CD4-positive, alpha-beta T cell treated with Interleukin-12 subunit alpha and Interleukin-12 subunit beta, for 1 hour (primary cell): ENCODE data around the gene LRFN4.

ENCODE experiments used
- DNase-seq: peaks from one replicate; pipeline ENCODE4 v3.0.0-alpha.2; 2020

Gene LRFN4

DNA sequence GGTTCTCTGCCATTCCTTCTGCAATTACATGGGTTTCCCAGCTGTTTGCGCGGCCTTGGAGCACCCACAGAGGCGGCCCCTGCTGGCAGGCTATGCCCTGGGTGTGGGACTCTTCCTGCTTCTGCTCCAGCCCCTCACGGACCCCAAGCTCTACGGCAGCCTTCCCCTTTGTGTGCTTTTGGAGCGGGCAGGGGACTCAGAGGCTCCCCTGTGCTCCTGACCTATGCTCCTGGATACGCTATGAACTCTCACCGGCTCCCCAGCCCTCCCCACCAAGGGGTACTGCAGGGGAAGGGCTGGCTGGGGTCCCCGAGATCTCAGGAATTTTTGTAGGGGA is 11.0 kb upstream of the LRFN4 start:
- DNase-seq: no peak

DNA sequence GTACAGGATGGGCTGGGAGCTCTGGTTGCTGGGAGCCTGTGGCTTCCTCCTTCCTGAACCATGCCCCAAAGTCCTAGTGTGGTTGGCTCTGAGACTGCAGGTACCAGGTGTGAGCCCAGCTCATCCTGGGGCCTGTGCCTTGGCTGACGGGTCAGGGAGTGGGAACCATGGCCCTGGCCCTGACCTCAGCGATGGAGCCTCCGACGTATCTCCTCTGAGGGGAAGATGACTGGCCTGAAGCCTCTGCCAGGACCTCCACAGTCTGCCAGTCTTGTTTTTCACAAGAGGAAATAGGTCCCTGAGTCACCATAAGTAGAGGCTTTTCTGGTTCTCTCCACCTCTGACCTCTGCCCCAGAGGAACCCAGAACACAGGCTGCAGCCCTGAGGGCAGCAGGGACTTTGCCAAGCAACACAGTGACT is 10.2 kb upstream of the LRFN4 start:
- DNase-seq: no peak

DNA sequence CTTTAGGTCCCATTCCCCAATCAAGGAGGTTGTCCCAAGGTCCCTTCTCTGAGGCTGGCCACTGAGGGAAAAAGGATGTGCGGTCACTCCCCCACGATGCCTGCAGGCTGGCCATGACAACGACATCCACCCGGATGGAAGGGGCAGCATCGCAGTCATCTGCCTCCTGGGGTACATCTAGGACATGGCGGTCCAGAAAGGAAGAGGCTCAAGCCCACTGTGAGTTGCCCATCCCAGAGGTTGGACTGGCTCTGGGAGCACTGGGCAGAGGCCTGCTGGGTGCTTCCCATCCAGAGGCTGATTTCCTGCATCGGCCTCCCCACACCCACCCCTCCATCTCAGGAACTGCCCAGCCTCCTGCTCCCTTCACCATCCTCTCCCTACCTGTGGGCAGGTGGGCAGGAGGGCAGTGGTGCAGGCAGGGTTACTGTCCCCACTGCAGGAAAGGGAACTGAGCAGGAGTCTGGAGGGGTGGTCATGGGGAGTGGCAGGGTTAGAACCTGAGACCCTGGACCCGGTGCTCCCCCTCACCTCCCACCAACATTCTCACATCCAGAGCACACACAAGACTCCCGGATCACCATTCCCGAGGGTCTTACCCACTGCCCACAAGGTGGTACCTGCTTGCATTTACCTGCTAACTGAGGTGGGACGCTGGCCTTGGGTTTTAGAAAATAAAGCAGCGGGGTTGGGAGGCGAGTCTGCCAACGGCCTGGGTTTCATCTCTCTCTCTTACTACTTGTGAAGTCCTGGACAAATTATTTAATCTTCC is 9.2 kb upstream of the LRFN4 start:
- no peak for DNase-seq

DNA sequence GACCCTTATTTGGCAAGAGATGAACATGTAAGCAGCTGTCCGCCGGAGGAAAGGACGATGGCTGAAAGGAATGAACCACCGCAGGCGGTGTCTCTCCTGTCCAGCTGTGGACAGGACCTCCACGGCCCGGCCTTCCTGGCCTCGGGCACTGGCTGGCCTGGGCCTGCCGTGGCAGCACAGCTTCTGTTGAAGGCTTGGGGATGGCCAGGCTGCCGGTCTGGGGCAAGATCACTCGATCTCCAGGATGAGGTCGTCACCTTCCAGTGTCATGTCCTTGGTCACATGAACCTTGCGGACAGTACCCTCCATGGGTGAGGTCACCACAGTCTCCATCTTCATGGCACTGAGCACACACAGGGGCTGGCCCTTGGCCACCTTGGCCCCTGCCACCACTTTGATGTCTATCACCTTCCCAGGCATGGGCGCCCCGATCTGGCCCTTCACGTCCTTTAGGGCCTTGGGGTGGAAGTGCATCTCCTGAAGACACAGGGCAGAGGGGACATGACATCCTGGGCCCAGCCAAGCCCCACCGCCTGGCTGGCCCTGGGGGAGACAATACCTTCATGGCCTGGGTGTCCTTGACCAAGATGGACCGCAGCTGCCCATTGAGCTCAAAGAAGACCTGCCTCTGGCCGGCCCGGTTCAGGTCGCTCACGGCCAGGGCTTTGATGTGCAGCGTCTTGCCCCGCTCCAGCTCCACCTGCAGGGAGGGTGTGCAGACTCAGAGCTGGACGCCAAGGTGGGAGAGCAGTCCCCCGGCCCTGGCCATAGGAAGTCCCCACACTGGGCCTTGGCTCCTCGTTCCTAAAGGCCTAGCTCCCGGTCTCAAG is 8.0 kb upstream of the LRFN4 start:
- no peak for DNase-seq

DNA sequence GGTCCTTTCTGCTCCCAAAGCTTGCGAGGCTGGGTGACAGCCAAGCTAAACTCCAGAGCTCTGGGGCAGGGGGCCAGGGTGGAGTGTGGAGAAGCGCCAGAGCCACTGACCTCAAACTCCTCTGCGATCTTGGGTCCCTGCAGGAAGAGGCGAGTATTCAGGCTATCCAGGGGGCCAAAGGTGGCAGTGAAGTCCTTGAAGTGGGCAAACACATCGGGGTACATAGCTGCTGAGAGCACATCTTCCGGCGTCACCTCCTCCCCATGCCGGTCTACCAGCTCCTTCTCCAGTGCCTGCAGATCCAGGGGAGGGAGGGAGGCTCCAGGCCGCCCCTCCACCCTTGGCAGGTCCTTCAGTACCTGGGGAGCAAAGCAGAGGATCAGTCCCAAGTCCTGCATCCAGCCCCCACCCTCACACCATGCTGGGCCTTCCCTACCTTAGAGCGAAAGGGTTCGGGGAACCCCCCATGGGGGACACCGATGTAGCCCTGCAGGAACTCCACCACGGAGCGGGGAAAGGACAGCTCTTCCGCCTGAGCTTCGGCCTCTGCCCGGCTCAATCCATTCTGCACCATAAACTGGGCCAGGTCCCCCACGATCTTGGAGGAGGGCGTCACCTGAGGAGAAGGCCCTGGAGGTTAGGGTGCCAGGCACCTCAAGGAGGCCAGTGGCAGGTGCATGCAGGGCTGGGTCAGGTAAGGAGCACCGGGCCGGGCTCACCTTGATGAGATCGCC is 7.2 kb upstream of the LRFN4 start:
- no peak for DNase-seq

DNA sequence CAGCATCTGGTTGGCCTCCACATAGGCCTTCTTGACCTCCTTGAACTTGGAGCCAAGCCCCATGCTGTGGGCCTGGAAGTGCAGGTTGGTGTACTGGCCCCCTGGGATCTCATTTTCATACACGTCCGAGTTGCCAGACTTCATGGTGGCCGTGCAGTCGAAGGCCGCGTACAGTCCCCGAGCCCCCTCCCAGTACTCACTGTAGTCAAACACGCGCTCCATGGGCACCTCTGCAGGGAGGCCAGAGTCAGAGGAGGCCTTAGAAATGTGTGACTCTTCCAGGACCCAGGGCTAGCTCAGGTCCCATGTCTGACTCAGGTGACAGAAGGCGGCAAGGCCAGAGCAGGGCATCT is 6.7 kb upstream of the LRFN4 start:
- no peak for DNase-seq

DNA sequence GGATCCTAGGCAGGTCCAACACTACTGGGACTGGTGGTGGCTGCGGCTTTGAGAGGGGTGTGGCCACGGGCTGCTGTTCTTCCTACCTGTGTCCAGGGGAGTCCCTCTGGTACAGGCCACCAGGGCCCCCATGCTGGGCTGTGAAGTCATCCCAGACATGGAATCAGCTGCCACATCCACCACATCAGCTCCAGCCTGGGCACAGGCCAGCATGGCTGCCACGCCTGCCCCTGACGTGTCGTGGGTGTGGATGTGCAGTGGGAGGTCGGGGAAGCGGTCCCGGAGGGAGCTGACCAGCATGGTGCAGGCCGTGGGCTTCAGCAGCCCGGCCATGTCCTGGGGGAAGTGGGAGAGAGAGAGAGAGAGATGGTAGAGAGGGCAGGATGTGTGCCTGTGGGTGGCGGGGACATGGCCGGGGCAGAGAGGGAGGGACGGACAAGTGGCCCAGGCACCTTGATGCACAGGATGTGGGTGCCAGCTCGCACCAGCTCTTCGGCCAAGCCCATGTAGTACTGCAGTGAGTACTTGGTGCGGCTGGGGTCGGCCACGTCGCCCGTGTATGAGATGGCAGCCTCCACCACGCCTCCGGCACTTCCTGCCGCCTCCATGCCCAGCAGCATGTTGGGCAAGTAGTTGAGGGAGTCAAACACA is 6.2 kb upstream of the LRFN4 start:
- no peak for DNase-seq

DNA sequence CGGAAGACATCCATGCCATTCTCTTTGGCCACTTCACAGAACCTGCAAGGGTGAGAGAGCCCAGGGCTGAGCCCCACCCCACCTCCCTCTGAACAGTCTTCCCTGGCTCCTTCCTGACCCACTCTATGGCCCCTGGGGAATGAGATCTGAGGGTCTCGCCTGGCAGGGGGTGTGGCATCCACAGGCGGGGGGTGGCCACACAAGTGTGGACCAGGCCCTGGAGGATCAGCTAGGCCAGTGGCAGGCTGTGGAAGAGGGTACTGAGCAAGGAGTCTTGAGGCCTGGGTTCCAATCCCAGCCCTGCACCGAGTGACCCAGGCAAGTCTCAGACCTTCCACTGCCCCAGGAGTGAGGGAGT is 5.6 kb upstream of the LRFN4 start:
- DNase-seq: no peak

DNA sequence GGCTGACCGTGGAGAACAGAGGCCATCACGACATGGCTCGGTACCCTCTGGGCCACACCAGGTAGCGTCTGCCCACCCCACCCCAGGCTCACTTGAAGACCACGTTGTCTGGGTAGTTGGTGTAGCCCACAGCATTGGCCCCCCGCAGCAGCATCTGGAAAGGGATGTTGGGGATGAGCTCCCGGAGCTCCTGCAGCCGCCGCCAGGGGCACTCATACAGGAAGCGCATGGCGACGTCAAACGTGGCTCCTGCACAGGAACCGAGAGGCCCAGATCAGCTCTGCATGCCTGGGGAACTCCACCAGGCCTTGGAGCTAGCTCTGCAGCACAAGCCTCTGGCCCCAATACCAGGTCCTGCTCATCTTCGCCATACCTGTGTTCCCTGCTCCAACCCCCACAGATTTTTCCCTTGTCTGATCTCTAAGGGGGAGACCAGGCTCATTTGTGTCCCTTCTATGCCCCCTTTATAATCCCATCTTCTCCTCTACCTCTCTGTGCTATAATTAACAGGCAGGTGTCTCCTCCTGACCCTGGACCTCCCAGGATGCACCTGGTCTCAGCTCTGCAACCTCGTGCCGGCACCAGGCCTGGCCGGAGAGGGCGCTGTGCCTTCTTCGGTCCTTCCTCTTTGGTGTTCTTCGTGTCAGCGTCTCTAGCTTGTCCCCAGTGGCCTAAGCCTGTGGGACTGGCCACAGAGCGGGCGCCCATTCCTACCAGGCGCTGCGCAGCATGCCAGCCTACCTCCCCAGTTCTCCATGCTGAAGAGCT is 5.0 kb upstream of the LRFN4 start:
- DNase-seq: peak; percentile 28

DNA sequence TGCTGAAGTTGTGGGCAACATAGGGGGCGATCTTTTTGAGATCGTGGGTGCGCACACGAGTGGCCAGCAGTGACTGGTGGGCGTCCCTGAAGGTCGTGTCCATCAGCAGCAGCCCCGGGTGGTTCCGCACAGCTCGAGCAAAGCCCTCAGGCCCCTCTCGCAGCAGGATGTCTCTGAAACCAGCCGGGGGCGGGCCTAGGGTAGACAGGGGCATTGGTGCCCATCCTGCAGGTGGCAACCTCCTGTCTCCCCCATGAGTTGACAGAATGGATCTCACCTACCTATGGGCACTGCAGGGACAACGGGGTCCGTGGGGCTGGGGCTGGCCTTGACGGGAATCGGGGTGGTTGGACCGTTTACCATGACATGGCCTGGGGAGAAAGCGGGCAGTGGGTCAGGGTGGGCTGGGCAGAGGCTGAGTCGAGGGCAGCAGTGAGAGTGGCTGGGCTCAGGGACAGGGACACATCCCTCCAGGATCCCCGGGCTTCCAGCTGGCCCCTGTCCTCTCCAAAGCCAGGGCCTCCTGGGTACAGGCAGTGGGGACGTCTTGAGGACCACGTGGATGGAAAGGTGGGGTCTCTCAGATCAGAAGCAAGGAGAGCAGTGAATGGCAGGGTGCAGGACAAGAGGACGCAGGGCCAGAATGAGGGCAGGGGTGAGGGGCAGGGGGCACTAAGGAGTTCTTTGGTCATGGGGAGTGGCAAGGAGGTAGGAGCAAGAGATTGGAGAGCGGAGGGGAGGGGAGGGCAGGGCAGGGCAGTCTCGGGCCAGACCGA is 4.2 kb upstream of the LRFN4 start:
- DNase-seq: no peak

DNA sequence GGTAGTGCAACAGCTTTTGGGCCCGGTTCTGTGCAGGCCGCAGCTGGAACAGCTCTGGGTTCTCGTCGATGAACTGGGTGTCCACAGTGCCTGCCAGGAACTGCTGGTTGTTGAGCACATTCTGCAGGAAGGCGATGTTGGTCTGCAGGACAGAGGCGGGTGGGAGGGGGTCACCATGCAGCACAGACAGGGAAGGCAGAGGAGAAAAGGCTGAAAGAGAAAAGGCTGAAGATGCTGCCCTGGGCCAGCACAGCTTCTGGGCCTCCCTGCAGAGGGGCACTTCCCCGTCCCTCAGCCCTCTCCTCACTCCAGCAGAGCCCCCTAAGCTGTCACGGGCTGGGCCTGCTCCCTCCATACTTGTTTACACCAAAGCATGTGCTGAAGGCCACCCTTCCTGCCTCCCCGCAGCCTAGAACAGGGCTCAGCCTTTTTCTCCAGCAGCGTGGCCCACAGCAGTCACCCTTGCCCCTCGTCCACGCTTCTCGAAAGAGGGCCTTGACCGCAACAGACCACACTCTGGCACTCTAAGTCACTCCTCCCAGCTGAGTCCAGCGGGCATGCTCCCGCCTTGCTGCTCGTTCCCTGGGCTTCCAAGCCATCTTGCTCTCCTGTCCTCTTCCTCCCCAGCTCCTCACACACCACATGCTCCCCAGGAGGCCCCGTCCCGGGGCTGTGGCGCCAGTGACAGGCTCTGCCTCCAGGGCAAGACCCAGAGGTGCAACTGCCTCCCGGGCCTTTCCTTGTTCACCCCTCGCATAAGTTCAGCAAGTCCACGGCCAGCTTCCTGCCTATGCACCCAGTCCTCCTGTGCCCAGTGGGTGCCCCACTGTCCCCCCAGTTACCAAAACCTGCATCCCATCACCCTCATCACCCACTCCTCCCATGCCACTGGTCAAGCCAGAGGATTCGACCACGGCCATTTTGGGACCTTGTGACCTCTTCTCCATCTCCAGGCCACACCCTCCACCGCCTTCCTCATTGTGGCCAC is 3.3 kb upstream of the LRFN4 start:
- no peak for DNase-seq

DNA sequence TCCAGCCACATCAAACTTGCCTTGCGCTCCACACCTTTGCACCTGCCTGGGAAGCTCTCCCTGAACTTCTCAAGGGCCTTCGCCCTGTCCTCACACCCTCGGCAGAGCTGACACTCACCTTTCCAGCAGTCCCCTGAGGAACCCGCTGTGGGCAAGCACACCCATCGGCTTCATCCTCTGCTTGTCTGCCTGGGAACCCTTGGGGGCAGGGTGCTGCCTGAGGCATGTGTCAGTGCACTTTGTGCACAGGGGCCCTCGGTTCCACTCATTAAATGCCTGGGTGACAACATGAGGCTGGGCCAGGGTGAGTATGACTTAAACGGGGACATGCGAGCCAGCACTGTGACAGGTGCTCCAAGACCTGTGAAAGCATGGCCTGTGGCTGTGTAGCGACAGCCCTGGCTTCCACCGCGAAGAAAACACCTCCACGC is 2.6 kb upstream of the LRFN4 start:
- no peak for DNase-seq

DNA sequence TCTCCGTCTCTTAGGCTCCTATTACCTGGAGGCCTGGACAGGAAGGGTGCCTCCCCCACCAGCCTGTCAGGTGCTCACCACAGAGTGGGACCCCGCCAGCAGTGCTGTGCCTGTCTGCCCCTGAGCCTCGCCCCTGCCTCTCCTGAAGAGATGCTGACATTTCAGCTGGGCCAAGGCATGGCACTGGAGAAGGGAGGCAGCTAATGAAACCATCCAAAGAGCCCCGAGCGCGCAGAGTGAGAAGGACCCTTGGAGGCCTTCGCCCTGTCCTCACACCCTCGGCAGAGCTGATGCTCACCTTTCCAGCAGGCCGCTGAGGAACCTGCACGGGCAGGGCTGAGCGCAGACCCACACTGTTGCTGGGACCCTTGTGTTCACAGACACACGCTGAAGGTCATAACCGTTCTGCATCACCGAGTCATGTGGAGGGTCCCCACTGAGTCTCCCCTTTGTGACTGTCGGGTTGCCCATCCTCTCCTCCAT is 2.1 kb upstream of the LRFN4 start:
- no peak for DNase-seq

DNA sequence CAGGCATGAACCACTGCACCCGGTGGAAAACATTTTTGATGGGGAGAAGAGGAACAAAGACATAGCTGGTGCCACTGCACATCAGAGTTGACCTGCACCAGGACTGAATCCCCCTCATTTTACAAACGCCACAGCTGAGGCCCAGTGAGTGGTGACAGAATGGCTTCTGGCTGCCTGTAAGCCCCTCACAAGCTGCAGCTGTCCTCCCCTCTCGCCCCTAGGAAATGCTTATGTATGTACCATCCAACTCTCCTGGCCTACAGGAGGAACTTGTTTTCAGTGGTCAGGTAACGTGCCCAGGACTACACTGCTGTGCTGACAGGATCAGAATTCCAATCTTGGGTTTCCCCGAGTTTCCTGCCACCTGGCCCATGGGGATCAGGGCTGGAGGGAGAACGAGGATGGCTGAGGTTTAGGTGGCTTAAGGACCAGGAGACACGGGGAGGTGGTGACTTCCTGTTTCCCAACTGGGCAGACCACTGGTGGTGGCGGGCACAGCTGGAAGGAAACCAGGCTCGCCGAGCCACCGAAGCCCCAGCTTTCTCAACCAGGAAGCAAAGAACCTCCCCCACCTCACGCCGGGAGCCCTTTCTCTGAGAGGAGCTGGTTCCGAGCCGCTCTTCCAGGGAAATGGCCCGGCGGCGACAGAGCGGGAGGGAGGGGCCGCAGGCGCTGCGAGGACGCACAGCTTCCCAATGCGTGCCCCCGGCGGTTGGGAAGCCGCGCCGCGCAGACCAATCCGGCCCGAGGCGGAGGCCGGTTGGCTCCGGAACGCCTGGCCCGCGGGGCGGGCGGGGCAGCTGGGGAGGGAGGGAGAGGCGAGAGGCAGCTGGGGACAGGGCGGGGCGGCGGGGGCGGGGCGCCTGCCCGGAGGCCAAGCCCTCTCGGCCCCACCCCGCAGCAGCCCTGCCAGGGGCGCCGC is 1.0 kb upstream of the LRFN4 start:
- DNase-seq: peak; percentile 84

DNA sequence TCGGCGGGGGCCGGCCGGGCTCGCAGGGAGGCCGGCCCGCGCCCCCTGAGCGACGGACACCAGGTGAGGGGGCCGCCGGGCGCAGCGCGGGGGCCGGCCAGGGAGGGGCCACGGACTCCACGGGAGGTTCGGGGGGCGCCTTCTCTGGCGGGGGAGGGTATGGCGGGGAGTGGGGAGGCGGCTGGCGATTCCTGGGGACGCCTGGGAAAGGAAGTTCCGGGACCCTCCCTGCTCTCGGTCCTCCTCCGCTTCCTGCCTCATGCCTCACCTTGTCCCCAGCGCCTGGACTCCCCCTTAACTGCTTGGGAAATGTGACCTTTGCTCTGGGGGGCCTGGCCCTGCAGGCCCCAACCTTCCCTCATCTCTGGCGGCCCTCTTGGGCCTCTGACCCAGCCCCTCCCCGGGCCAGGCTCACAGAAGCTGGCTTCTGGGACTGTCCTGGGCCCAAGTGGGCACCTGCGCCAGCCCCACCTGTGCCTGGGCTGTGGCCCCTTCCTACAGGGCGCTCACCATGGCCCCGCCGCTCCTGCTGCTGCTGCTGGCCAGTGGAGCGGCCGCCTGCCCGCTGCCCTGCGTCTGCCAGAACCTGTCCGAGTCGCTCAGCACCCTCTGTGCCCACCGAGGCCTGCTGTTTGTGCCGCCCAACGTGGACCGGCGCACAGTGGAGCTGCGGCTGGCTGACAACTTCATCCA is 516 bp downstream of the LRFN4 start:
- no peak for DNase-seq

DNA sequence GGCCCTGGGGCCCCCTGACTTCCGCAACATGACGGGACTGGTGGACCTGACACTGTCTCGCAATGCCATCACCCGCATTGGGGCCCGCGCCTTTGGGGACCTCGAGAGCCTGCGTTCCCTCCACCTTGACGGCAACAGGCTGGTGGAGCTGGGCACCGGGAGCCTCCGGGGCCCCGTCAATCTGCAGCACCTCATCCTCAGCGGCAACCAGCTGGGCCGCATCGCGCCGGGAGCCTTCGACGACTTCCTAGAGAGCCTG is 992 bp downstream of the LRFN4 start:
- no peak for DNase-seq

DNA sequence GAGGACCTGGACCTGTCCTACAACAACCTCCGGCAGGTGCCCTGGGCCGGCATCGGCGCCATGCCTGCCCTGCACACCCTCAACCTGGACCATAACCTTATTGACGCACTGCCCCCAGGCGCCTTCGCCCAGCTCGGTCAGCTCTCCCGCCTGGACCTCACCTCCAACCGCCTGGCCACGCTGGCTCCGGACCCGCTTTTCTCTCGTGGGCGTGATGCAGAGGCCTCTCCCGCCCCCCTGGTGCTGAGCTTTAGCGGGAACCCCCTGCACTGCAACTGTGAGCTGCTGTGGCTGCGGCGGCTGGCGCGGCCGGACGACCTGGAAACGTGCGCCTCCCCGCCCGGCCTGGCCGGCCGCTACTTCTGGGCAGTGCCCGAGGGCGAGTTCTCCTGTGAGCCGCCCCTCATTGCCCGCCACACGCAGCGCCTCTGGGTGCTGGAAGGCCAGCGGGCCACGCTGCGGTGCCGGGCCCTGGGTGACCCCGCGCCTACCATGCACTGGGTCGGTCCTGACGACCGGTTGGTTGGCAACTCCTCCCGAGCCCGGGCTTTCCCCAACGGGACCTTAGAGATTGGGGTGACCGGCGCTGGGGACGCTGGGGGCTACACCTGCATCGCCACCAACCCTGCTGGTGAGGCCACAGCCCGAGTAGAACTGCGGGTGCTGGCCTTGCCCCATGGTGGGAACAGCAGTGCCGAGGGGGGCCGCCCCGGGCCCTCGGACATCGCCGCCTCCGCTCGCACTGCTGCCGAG is 1.5 kb downstream of the LRFN4 start:
- no peak for DNase-seq
